A549 treated with Hydrocortisone at 1 μM for 4 hours (cell line): ENCODE data around the gene MAPK9. TPM values are rescaled to one million over a fixed set of nuclear protein-coding genes. Genes with fewer than 3 reads are reported as not detected.

ENCODE experiments used
- total RNA-seq: library from RNA; stranded (reverse); fragments of 200-300 nt; extraction: Qiagen RNA extraction; gene quantifications from 5 replicates; pipeline ENCODE4 v1.2.3, GENCODE V29; 2022

Gene MAPK9
- total RNA-seq: 28.9 to 35.7 TPM (median 34.8 TPM) in 5 replicates

GRCh38 chr5:180291943-180292831, at the start of gene MAPK9:
Gene MAPK9 (minus strand): TSS chr5:180292083. CDS start chr5:180280561, 11,522 bp downstream.

GRCh38 chr5:180209137-180209581, 82.7 kb downstream of the MAPK9 start, which contains the start of gene RASGEF1C:
Gene RASGEF1C (minus strand): TSS chr5:180209211. CDS start chr5:180138052, 71,159 bp downstream.

Other genes starting within 250 kb of the MAPK9 start
- 35.6 to 45.4 TPM (median 44.7 TPM) in 5 replicates for gene RNF130, start 220.3 kb downstream of the MAPK9 start, total RNA-seq
- 0.08 to 0.20 TPM (median 0.11 TPM) in 5 replicates for gene RASGEF1C, start 82.9 kb downstream of the MAPK9 start, total RNA-seq
- 49.7 to 59.4 TPM (median 53.9 TPM) in 5 replicates for gene GFPT2, start 61.3 kb upstream of the MAPK9 start, total RNA-seq
- gene CNOT6, start 202.3 kb upstream of the MAPK9 start, total RNA-seq: 16.0 to 24.7 TPM (median 18.3 TPM) in 5 replicates